ENCODE results near the gene GPC6.
"Not testable (repeated sequence)": the region's sequence is repeated elsewhere in the genome, so short reads cannot be mapped to it uniquely, and the experiment has no call there.

Gene GPC6

GRCh38 chr13:93425411-93425810 lies 198.8 kb downstream of the GPC6 start:
- DNase-seq: no peak

GRCh38 chr13:93430381-93430780 lies 203.8 kb downstream of the GPC6 start:
- DNase-seq: no peak

GRCh38 chr13:93435651-93436050 lies 209.0 kb downstream of the GPC6 start:
- DNase-seq: no peak

GRCh38 chr13:93437081-93437480 lies 210.5 kb downstream of the GPC6 start:
- no peak for DNase-seq

- DNase-seq: no peak
Measured at GRCh38 chr13:93446238-93446637, 219.6 kb downstream of the GPC6 start.

GRCh38 chr13:93450191-93450621 lies 223.6 kb downstream of the GPC6 start:
- DNase-seq: no peak

- DNase-seq: no peak
Measured at GRCh38 chr13:93450761-93451160, 224.2 kb downstream of the GPC6 start.

- not testable (repeated sequence) for DNase-seq
Measured at GRCh38 chr13:93454676-93455235, 228.1 kb downstream of the GPC6 start.

- DNase-seq: no peak
Measured at GRCh38 chr13:93455861-93456260, 229.3 kb downstream of the GPC6 start.

- no peak for DNase-seq
Measured at GRCh38 chr13:93460005-93460404, 233.4 kb downstream of the GPC6 start.

GRCh38 chr13:93462151-93462550 lies 235.5 kb downstream of the GPC6 start:
- no peak for DNase-seq

- DNase-seq: no peak
Measured at GRCh38 chr13:93466502-93467036, 240.0 kb downstream of the GPC6 start.

- DNase-seq: no peak
Measured at GRCh38 chr13:93467175-93467574, 240.6 kb downstream of the GPC6 start.

- DNase-seq: no peak
Measured at GRCh38 chr13:93468433-93468832, 241.8 kb downstream of the GPC6 start.

- DNase-seq: no peak
Measured at GRCh38 chr13:93472296-93472695, 245.7 kb downstream of the GPC6 start.

- DNase-seq: no peak
Measured at GRCh38 chr13:93472814-93473296, 246.2 kb downstream of the GPC6 start.

- DNase-seq: no peak
Measured at GRCh38 chr13:93473441-93474270, 247.0 kb downstream of the GPC6 start.

- no peak for DNase-seq
Measured at GRCh38 chr13:93476175-93476574, 249.6 kb downstream of the GPC6 start.

- DNase-seq: no peak
Measured at GRCh38 chr13:93477238-93477637, 250.6 kb downstream of the GPC6 start.

- no peak for DNase-seq
Measured at GRCh38 chr13:93480553-93481106, 254.0 kb downstream of the GPC6 start.

GRCh38 chr13:93496117-93496516 lies 269.5 kb downstream of the GPC6 start:
- DNase-seq: not testable (repeated sequence)

GRCh38 chr13:93496985-93497673 lies 270.5 kb downstream of the GPC6 start:
- no peak for DNase-seq

Measured in amygdala (tissue), 56 donors.